Osteocyte (in vitro differentiated cells): ENCODE data around the gene NUP62CL. TPM values are rescaled to one million over a fixed set of nuclear protein-coding genes. Genes with fewer than 3 reads are reported as not detected.
A peak's percentile ranks its signal among the peaks of the same experiment; 100 is the strongest.
"Not testable (repeated sequence)": the region's sequence is repeated elsewhere in the genome, so short reads cannot be mapped to it uniquely, and the experiment has no call there.

ENCODE experiments used
- DNase-seq: peaks from one replicate; pipeline ENCODE4 v3.0.0; 2021; ENCODE audit warnings: mixed read lengths; ENCODE audit not compliant: unreplicated experiment; ENCODE audit errors: extremely low spot score
- H3K27ac Mint-ChIP-seq: one replicate; pipeline ENCODE4 v1.8.0; 2021; ENCODE audit warnings: mild to moderate bottlenecking, mixed read lengths; ENCODE audit not compliant: unreplicated experiment
- H3K27me3 Mint-ChIP-seq: one replicate; pipeline ENCODE4 v1.8.0; 2021; ENCODE audit warnings: mixed read lengths; ENCODE audit not compliant: unreplicated experiment
- H3K36me3 Mint-ChIP-seq: one replicate; pipeline ENCODE4 v1.8.0; 2021; ENCODE audit warnings: mixed read lengths; ENCODE audit not compliant: unreplicated experiment
- H3K4me1 Mint-ChIP-seq: one replicate; pipeline ENCODE4 v1.8.0; 2021; ENCODE audit warnings: mixed read lengths; ENCODE audit not compliant: unreplicated experiment
- H3K4me3 Mint-ChIP-seq: one replicate; pipeline ENCODE4 v1.8.0; 2021; ENCODE audit warnings: mild to moderate bottlenecking, moderate library complexity, mixed read lengths; ENCODE audit not compliant: unreplicated experiment
- H3K9me3 Mint-ChIP-seq: one replicate; pipeline ENCODE4 v1.8.0; 2021; ENCODE audit warnings: mixed read lengths; ENCODE audit not compliant: unreplicated experiment
- total RNA-seq: library from RNA; stranded (reverse); gene quantifications from 2 replicates; pipeline ENCODE4 v1.2.1, GENCODE V29; 2021
- TF ChIP-seq, protein P1 (sequence below): fragments of 200-600 bp; sonication (generic); IDR thresholded peaks from 2 replicates; pipeline ENCODE4 v1.5.0; 2021; ENCODE audit warnings: antibody characterized with exemption, mild to moderate bottlenecking, moderate library complexity

NUP62CL gene
- total RNA-seq, 1 donor from 2014 or later = not detected

- H3K36me3 Mint-ChIP-seq = no peaks in the 10 kb centered on the region
- H3K4me3 Mint-ChIP-seq = no peak overlapping the region
- TF ChIP-seq, protein P1, sequence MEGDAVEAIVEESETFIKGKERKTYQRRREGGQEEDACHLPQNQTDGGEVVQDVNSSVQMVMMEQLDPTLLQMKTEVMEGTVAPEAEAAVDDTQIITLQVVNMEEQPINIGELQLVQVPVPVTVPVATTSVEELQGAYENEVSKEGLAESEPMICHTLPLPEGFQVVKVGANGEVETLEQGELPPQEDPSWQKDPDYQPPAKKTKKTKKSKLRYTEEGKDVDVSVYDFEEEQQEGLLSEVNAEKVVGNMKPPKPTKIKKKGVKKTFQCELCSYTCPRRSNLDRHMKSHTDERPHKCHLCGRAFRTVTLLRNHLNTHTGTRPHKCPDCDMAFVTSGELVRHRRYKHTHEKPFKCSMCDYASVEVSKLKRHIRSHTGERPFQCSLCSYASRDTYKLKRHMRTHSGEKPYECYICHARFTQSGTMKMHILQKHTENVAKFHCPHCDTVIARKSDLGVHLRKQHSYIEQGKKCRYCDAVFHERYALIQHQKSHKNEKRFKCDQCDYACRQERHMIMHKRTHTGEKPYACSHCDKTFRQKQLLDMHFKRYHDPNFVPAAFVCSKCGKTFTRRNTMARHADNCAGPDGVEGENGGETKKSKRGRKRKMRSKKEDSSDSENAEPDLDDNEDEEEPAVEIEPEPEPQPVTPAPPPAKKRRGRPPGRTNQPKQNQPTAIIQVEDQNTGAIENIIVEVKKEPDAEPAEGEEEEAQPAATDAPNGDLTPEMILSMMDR = no peak
- no peak overlapping the region for H3K27ac Mint-ChIP-seq
- no peak for DNase-seq
- H3K4me1 Mint-ChIP-seq = no peaks in the 10 kb centered on the region
- peaks cover 16% of the 10 kb centered on the region for H3K27me3 Mint-ChIP-seq
- H3K9me3 Mint-ChIP-seq = peaks cover 4% of the 10 kb centered on the region
Measured at GRCh38 chrX:107197319-107197718, 8.9 kb downstream of the NUP62CL start.

GRCh38 chrX:107171369-107172102 lies 34.7 kb downstream of the NUP62CL start:
- Mint-ChIP-seq H3K4me3 (no peak overlapping the region), H3K27ac (no peak overlapping the region), H3K9me3 (peaks cover 7% of the 10 kb centered on the region), H3K36me3 (no peaks in the 10 kb centered on the region), H3K4me1 (no peaks in the 10 kb centered on the region), H3K27me3 (peaks cover 4% of the 10 kb centered on the region)
- TF ChIP-seq, protein P1 = no peak
- no peak for DNase-seq

DNA sequence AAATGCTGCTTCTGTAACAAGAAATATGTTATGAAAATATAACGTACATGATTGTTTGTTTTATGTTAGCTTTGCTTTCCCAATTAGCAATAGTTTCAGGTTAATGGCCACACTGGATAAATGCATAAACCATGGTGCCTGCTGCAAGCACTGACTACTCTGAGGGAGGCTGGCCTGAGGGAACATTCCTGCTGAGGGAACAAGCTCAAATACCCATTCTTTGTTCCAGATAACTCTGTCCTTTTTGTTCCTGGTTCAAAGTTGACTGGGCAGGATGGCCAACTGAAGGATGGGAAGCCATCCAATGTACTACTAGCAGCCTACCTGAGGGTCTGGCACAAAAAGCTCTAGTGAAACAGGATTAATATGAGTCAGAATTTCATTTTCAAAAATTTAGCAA lies 37.5 kb downstream of the NUP62CL start:
- Mint-ChIP-seq H3K4me3 (no peak overlapping the region), H3K27ac (no peak overlapping the region), H3K4me1 (no peaks in the 10 kb centered on the region), H3K36me3 (no peaks in the 10 kb centered on the region), H3K9me3 (peaks cover 13% of the 10 kb centered on the region), H3K27me3 (peaks cover 17% of the 10 kb centered on the region)
- DNase-seq = no peak
- TF ChIP-seq, protein P1 = no peak

GRCh38 chrX:107168257-107168656 lies 38.0 kb downstream of the NUP62CL start:
- no peaks in the 10 kb centered on the region for H3K4me1 Mint-ChIP-seq
- H3K4me3 Mint-ChIP-seq = no peak overlapping the region
- TF ChIP-seq, protein P1 = no peak
- no peak for DNase-seq
- H3K36me3 Mint-ChIP-seq = no peaks in the 10 kb centered on the region
- peaks cover 17% of the 10 kb centered on the region for H3K27me3 Mint-ChIP-seq
- H3K9me3 Mint-ChIP-seq = peaks cover 13% of the 10 kb centered on the region
- H3K27ac Mint-ChIP-seq = no peak overlapping the region

DNA sequence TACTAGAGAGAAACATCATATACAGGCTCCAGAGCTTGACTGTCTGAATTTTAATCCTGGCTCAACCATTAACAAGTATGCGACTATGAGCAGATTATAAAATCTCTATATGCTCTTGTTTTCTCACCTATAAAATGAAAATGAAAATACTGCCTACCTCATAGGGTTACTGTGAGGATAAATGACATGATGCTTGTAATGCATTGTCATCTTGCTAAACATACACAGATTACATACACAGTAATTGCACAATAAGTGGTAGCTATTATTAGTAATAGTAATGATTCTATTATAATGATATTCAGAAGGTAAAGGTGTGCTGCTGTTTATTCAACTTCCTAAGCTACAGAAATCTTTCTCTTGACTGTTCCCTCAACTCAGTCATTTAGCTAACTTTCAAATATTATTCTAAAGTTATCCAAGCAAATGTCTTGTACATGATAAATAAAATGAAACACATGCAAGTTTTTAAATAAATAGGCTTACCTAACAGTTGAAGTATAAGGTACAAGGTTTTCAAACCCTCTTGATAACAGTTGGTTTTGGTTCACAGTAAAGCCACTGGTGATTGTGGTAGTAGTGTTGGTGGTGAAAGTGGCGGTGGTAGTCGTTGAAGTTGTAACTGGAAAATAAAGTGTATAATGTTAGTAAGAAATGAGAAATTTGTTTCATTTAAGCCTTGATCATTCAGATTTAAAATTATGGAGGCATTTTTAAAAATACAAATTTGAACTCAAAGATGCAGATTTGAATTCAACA lies 38.9 kb downstream of the NUP62CL start:
- H3K27ac Mint-ChIP-seq = no peak overlapping the region
- peaks cover 20% of the 10 kb centered on the region for H3K27me3 Mint-ChIP-seq
- no peak overlapping the region for H3K4me3 Mint-ChIP-seq
- peaks cover 10% of the 10 kb centered on the region for H3K9me3 Mint-ChIP-seq
- DNase-seq = no peak
- H3K36me3 Mint-ChIP-seq = no peaks in the 10 kb centered on the region
- H3K4me1 Mint-ChIP-seq = no peaks in the 10 kb centered on the region
- TF ChIP-seq, protein P1 = no peak

DNA sequence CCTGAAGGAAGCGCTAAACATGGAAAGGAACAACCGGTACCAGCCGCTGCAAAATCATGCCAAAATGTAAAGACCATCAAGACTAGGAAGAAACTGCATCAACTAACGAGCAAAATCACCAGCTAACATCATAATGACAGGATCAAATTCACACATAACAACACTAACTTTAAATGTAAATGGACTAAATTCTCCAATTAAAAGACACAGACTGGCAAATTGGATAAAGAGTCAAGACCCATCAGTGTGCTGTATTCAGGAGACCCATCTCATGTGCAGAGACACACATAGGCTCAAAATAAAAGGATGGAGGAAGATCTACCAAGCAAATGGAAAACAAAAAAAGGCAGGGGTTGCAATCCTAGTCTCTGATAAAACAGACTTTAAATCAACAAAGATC lies 48.6 kb downstream of the NUP62CL start:
- peaks cover 13% of the 10 kb centered on the region for H3K27me3 Mint-ChIP-seq
- H3K4me3 Mint-ChIP-seq, H3K9me3 Mint-ChIP-seq, H3K27ac Mint-ChIP-seq, H3K36me3 Mint-ChIP-seq, H3K4me1 Mint-ChIP-seq, DNase-seq: not testable (repeated sequence)

DNA sequence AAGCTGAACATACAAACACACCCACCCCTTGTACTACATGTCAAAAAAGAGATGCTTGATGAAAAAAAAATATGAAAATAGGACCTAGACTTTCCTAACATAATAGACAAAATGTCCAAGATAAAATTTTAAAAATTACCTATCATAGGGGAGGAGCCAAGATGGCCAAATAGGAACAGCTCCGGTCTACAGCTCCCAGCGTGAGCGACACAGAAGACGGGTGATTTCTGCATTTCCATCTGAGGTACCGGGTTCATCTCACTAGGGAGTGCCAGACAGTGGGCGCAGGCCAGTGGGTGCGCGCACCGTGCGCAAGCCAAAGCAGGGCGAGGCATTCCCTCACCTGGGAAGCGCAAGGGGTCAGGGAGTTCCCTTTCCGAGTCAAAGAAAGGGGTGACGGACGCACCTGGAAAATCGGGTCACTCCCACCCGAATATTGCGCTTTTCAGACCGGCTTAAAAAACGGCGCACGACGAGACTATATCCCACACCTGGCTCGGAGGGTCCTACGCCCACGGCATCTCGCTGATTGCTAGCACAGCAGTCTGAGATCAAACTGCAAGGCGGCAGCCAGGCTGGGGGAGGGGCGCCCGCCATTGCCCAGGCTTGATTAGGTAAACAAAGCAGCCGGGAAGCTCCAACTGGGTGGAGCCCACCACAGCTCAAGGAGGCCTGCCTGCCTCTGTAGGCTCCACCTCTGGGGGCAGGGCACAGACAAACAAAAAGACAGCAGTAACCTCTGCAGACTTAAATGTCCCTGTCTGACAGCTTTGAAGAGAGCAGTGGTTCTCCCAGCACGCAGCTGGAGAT lies 50.4 kb downstream of the NUP62CL start:
- H3K36me3 Mint-ChIP-seq, H3K4me1 Mint-ChIP-seq, H3K27me3 Mint-ChIP-seq, DNase-seq, H3K9me3 Mint-ChIP-seq: not testable (repeated sequence)
- Mint-ChIP-seq H3K4me3 (peak overlapping the region; percentile 60), H3K27ac (peak overlapping the region; percentile 18)
